Measurements from ENCODE around the gene ZFAND6. TPM values are rescaled to one million over a fixed set of nuclear protein-coding genes. Genes with fewer than 3 reads are reported as not detected.

The ZFAND6 gene
- total and polyA plus RNA-seq, 10 of the 15 experiments (the other 5 are each of a cell fraction or from before 2014, with no cell fraction given) = 78.9 to 179 (median 135) TPM

GRCh38 chr15:80151148-80151547 lies 91.7 kb downstream of the ZFAND6 start:
- in situ Hi-C loops (cut with MboI) = no loop called here
- SMC1A ChIA-PET (ENCODE audit: uncharacterized antibody, unreplicated experiment) = interaction anchor here (0.6 to 1.7 kb wide), 4 partner anchors 9 to 23 kb away, joined by 3 read pairs; no protein-coding TSS in a partner anchor
- Histone ChIP-seq H3K36me3 (ENCODE audit: control insufficient read depth in 2 of 2, insufficient read depth in 2 of 2, low read length in 1 of 2) (no peaks in the 10 kb centered on the region), H3K27ac (ENCODE audit: control insufficient read depth, insufficient read depth) (no peak overlapping the region), H3K4me1 (ENCODE audit: control insufficient read depth, insufficient read depth, low read length) (peaks cover 8% of the 10 kb centered on the region), H3K9me3 (replicated peaks; ENCODE audit: control insufficient read depth, insufficient read depth, low read length) (no peaks in the 10 kb centered on the region), H4K20me1 (ENCODE audit: control insufficient read depth, insufficient read depth) (no peaks in the 10 kb centered on the region), H3K27me3 (replicated peaks in 1 of 2; ENCODE audit: control insufficient read depth in 2 of 2, insufficient read depth in 2 of 2, low read length in 1 of 2) (no peaks in the 10 kb centered on the region), H3K79me2 (ENCODE audit: control insufficient read depth, insufficient read depth, low read length) (peaks cover 4% of the 10 kb centered on the region), H3K9ac (ENCODE audit: control insufficient read depth, insufficient read depth, low read length) (no peak overlapping the region), H3K4me2 (ENCODE audit: control insufficient read depth, insufficient read depth) (no peak overlapping the region), H2AFZ (ENCODE audit: control insufficient read depth, low read depth, low read length) (no peak overlapping the region), H3K4me3 (no peak overlapping the region)
- 96% methylated on average over 6 of the region's 6 CpGs for WGBS (ENCODE audit: insufficient coverage, insufficient replicate concordance, low lambda C conversion rate, missing lambda C conversion rate)
- intact Hi-C loops (cut with micrococcal nuclease; ENCODE audit: unreplicated experiment) = loop anchor here (5.0 kb wide), 1 partner anchor 89 kb away; no protein-coding TSS in a partner anchor
- RAD21 ChIA-PET (ENCODE audit: unreplicated experiment) = interaction anchor here (2.1 kb wide), 1 partner anchor 91 kb away, joined by 6 read pairs; the partner anchor contains the start of gene ZFAND6
- no peak for ATAC-seq
- CTCF ChIA-PET = no interaction called here
- no peak for DNase-seq (ENCODE audit: low read depth, low spot score)
- no peak for TF ChIP-seq SMAD5 (IDR thresholded peaks at IDR 0.05; ENCODE audit: low read depth)
- TF ChIP-seq POLR2AphosphoS2 (IDR thresholded peaks at IDR 0.05; ENCODE audit: low read depth, low read length) = no peak
- no peak for TF ChIP-seq ZNF274 (IDR thresholded peaks at IDR 0.05; ENCODE audit: insufficient read depth, insufficient read length)
- no peak for TF ChIP-seq SMAD1 (IDR thresholded peaks at IDR 0.05; ENCODE audit: low read depth, partially characterized antibody)
- TF ChIP-seq POU2F2 (IDR thresholded peaks at IDR 0.05; ENCODE audit: borderline replicate concordance, low read depth, low read length) = no peak
- no peak for TF ChIP-seq BMI1 (IDR thresholded peaks at IDR 0.05; ENCODE audit: borderline replicate concordance)
- TF ChIP-seq NR2C1 (IDR thresholded peaks at IDR 0.05) = no peak
- no peak for TF ChIP-seq SRF (IDR thresholded peaks at IDR 0.05; ENCODE audit: low read depth in 2 of 2, low read length in 2 of 2)
- TF ChIP-seq JUNB (IDR thresholded peaks at IDR 0.05) = no peak
- TF ChIP-seq WRNIP1 (IDR thresholded peaks at IDR 0.05; ENCODE audit: borderline replicate concordance, low read depth, low read length) = no peak
- no peak for TF ChIP-seq ZNF592 (IDR thresholded peaks at IDR 0.05)
- TF ChIP-seq CHD1 (IDR thresholded peaks at IDR 0.05; ENCODE audit: low read depth, low read length) = no peak
- no peak for TF ChIP-seq RAD51 (IDR thresholded peaks at IDR 0.05)
- TF ChIP-seq ZBTB40 (IDR thresholded peaks at IDR 0.05; ENCODE audit: borderline replicate concordance) = no peak
- TF ChIP-seq HDAC6 (IDR thresholded peaks at IDR 0.05; ENCODE audit: unreplicated experiment) = no peak
- TF ChIP-seq PML (IDR thresholded peaks at IDR 0.05; ENCODE audit: low read length) = no peak
- TF ChIP-seq RFX5 (IDR thresholded peaks at IDR 0.05; ENCODE audit: low read depth, low read length) = no peak
- TF ChIP-seq ZBED1 (IDR thresholded peaks at IDR 0.05; ENCODE audit: borderline replicate concordance) = no peak
- BruUV-seq (replicated peaks) = no TSS peak
- FAIRE-seq = no peak
- POLR2A ChIA-PET = interaction anchor here (1.1 kb wide), 1 partner anchor 47 kb away, joined by 4 read pairs; no protein-coding TSS in a partner anchor

All from GM12878 (cell line).